CD14-positive monocyte (primary cell): Measurements from ENCODE around the gene PAIP2. TPM values are rescaled to one million over a fixed set of nuclear protein-coding genes. Genes with fewer than 3 reads are reported as not detected.

Source experiments
- DNase-seq, 3 donors: peaks; one replicate each; pipeline ENCODE4 v3.0.0-alpha.2; 2011 to 2022
- H2AFZ ChIP-seq: 2 replicates; pipeline ENCODE4 v1.6.0; 2012; ENCODE audit warnings: mild to moderate bottlenecking, low read depth, low read length, inconsistent platforms; ENCODE audit not compliant: insufficient read depth, poor library complexity, severe bottlenecking
- H3K27ac ChIP-seq, 2 donors: 1 replicate in 1 of 2; 2 replicates in 1 of 2; pipeline ENCODE4 v1.5.1; 2012 to 2013; ENCODE audit warnings: low read length in 2 of 2, control low read depth in 1 of 2, inconsistent platforms in 1 of 2, low read depth in 1 of 2, mild to moderate bottlenecking in 1 of 2
- H3K27me3 ChIP-seq, 2 donors: one replicate each; pipeline versions ENCODE4 v1.6.0 to v1.6.1; 2011 to 2013; ENCODE audit warnings: low read length in 2 of 2; ENCODE audit not compliant: control insufficient read depth in 2 of 2, insufficient read depth in 2 of 2
- H3K36me3 ChIP-seq, 2 donors: replicated peaks in 1 of 2; 1 replicate in 1 of 2; 2 replicates in 1 of 2; pipeline versions ENCODE4 v1.5.1 to v1.6.1; 2012 to 2013; ENCODE audit warnings: low read length in 2 of 2, control low read depth in 1 of 2, inconsistent platforms in 1 of 2, mild to moderate bottlenecking in 1 of 2; ENCODE audit not compliant: insufficient read depth in 2 of 2, control insufficient read depth in 1 of 2
- H3K4me1 ChIP-seq, 2 donors: 1 replicate in 1 of 2; 2 replicates in 1 of 2; pipeline versions ENCODE4 v1.5.1 to v1.6.1; 2012 to 2013; ENCODE audit warnings: low read length in 2 of 2, control low read depth in 1 of 2, inconsistent platforms in 1 of 2, mild to moderate bottlenecking in 1 of 2, moderate library complexity in 1 of 2; ENCODE audit not compliant: insufficient read depth in 2 of 2, control insufficient read depth in 1 of 2
- H3K4me2 ChIP-seq: replicated peaks from 2 replicates; pipeline ENCODE3; 2012; ENCODE audit warnings: low read length, moderate library complexity, mild to moderate bottlenecking; ENCODE audit not compliant: poor library complexity, severe bottlenecking; ENCODE audit errors: extremely low read depth
- H3K4me3 ChIP-seq, 3 experiments: fragments of 200-600 bp in 1 of 3; sonication (generic) in 1 of 3; replicated peaks in 1 of 3; 1 replicate in 2 of 3; 2 replicates in 1 of 3; pipeline ENCODE4 v1.5.1; 2011 to 2013; ENCODE audit warnings: low read length in 3 of 3, mild to moderate bottlenecking in 3 of 3, control low read depth in 2 of 3, low read depth in 2 of 3, inconsistent platforms in 1 of 3, moderate library complexity in 1 of 3
- H3K79me2 ChIP-seq: 2 replicates; pipeline ENCODE4 v1.6.0; 2012; ENCODE audit warnings: mild to moderate bottlenecking, control low read depth, inconsistent platforms, low read length, moderate library complexity; ENCODE audit not compliant: insufficient read depth
- H3K9ac ChIP-seq: 2 replicates; pipeline ENCODE4 v1.6.0; 2017; ENCODE audit warnings: low read length, mild to moderate bottlenecking; ENCODE audit not compliant: insufficient read depth, poor library complexity, severe bottlenecking
- H3K9me3 ChIP-seq, 2 donors: replicated peaks in 1 of 2; 1 replicate in 1 of 2; 2 replicates in 1 of 2; pipeline versions ENCODE4 v1.5.1 to v1.6.1; 2012 to 2013; ENCODE audit warnings: low read length in 2 of 2, control low read depth in 1 of 2; ENCODE audit not compliant: control insufficient read depth in 1 of 2, insufficient read depth in 1 of 2
- H4K20me1 ChIP-seq: 2 replicates; pipeline ENCODE4 v1.6.0; 2012; ENCODE audit warnings: mild to moderate bottlenecking, low read length, control low read depth, moderate library complexity; ENCODE audit not compliant: insufficient read depth
- H3K27ac Mint-ChIP-seq, 7 donors: one replicate each; pipeline ENCODE4 v1.8.0; 2020; ENCODE audit warnings: mild to moderate bottlenecking in 7 of 7, mixed read lengths in 7 of 7, moderate library complexity in 6 of 7, inconsistent platforms in 2 of 7
- H3K27me3 Mint-ChIP-seq, 3 donors: one replicate each; pipeline ENCODE4 v1.8.0; 2021 to 2022; ENCODE audit warnings: low read depth in 3 of 3, mild to moderate bottlenecking in 3 of 3, mixed read lengths in 3 of 3, moderate library complexity in 3 of 3, inconsistent platforms in 1 of 3
- H3K36me3 Mint-ChIP-seq, 2 donors: one replicate each; pipeline ENCODE4 v1.8.0; 2020; ENCODE audit warnings: mixed read lengths in 2 of 2, inconsistent platforms in 1 of 2, mild to moderate bottlenecking in 1 of 2
- H3K4me1 Mint-ChIP-seq: one replicate; pipeline ENCODE4 v1.8.0; 2020; ENCODE audit warnings: mild to moderate bottlenecking, mixed read lengths
- H3K4me3 Mint-ChIP-seq, 2 donors: one replicate each; pipeline ENCODE4 v1.8.0; 2020; ENCODE audit warnings: mild to moderate bottlenecking in 2 of 2, mixed read lengths in 2 of 2, moderate library complexity in 1 of 2
- H3K9me3 Mint-ChIP-seq, 7 donors: one replicate each; pipeline ENCODE4 v1.8.0; 2020 to 2022; ENCODE audit warnings: mixed read lengths in 7 of 7, mild to moderate bottlenecking in 6 of 7, moderate library complexity in 6 of 7, inconsistent platforms in 2 of 7
- CTCF ChIP-seq: fragments of 200-600 bp; IDR thresholded peaks from one replicate; pipeline ENCODE4 v1.8.0; 2022; ENCODE audit warnings: antibody characterized with exemption, mild to moderate bottlenecking
- WGBS: methylation state at CpG from one replicate; pipeline ENCODE4 v1.1.5; 2013; ENCODE audit warnings: missing lambda C conversion rate; ENCODE audit not compliant: insufficient coverage; 5-methylcytosine and 5-hydroxymethylcytosine counted together
- intact Hi-C, 2 donors: fragments of 100-400 bp; cut with micrococcal nuclease; formaldehyde crosslinking; loops; one replicate each; pipeline versions ENCODE4 v1.15.0 to v1.15.1; 2023
- polyA plus RNA-seq, 3 donors: library from polyadenylated mRNA; depleted of rRNA in 1 of 3; unstranded in 2 of 3; stranded (reverse) in 1 of 3; fragments of 300-500 nt in 2 of 3; fragments of >200 nt in 1 of 3; fragmentation: Illumina TruSeq in 2 of 3; gene quantifications; 1 replicate in 2 of 3; 2 replicates in 1 of 3; pipeline ENCODE4 v1.2.3, GENCODE V29; 2012 to 2021

The PAIP2 gene
- polyA plus RNA-seq, 3 donors: 68.3 to 325 (median 313) TPM

DNA sequence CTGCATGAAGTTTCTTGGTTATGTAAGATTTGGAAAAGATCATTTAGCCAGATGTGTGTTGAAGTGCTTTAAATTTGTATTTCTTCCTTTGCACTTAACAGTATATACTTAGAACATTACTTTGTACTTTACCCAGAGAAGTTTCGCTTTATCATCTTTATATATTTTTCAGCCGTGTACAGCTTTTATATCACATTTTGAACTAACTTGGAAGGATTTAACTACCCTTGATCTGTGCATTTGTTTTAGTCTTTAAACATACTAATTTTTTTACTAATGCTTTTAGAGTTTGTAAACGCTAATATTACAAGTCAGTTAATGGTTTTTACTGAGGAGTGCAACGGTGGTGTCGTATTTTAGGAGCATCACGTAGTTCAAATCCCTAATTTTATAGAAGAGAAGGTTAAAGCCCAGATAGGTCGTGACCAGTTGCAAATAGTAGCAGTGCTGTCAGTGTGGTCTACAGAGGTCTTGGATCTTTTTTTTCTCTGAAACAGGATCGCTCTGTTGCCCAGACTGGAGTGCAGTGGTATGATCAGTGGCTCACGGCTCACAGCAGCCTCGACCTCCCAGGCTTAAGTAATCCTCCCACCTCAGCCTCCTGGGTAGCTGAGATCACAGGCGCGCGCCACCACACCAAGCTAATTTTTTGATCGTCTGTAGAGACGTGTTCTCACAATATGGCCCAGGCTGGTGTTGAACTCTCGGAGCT, 46.2 kb upstream of the PAIP2 start:
- H3K27ac Mint-ChIP-seq: peak overlapping the region in 5 of 7 donors; percentile 84 to 99 (median 98)
- Histone ChIP-seq H3K9me3 (no peaks in the 10 kb centered on the region), H3K27me3 (no peaks in the 10 kb centered on the region), H4K20me1 (peaks cover 58% of the 10 kb centered on the region), H3K27ac (peak overlapping the region; percentile 28 to 91), H3K4me3 (peak overlapping the region; percentile 70 to 93 (median 91)), H3K36me3 (no peaks in the 10 kb centered on the region), H3K9ac (peak overlapping the region; percentile 99), H3K4me1 (peaks cover 18 to 32% of the 10 kb centered on the region in 2 donors), H3K4me2 (peak overlapping the region; percentile 90), H2AFZ (no peak overlapping the region), H3K79me2 (peaks cover 77% of the 10 kb centered on the region)
- peaks cover 0 to 2% of the 10 kb centered on the region in 2 donors for H3K36me3 Mint-ChIP-seq
- WGBS: 17% methylated on average over 4 of the region's 16 CpGs
- H3K27me3 Mint-ChIP-seq: no peaks in the 10 kb centered on the region
- intact Hi-C loops: loop anchor here in 1 of 2 donors (5.0 to 10.0 kb wide), 2 partner anchors 47 to 721 kb away; partner anchors contain the start of genes HSPA9 and PAIP2
- H3K4me1 Mint-ChIP-seq: peaks cover 50% of the 10 kb centered on the region
- H3K4me3 Mint-ChIP-seq: peak overlapping the region; percentile 95 to 96
- H3K9me3 Mint-ChIP-seq: peaks cover 0 to 2% (median 0%) of the 10 kb centered on the region in 7 donors
- DNase-seq: no peak
- TF ChIP-seq CTCF: no peak

GRCh38 chr5:139296198-139296597, 45.5 kb upstream of the PAIP2 start:
- Histone ChIP-seq H3K9me3 (no peaks in the 10 kb centered on the region), H3K36me3 (no peaks in the 10 kb centered on the region), H3K27ac (peak overlapping the region in 1 of 2 donors; percentile 2), H3K4me3 (no peak overlapping the region), H3K9ac (no peak overlapping the region), H3K27me3 (no peaks in the 10 kb centered on the region), H4K20me1 (peaks cover 65% of the 10 kb centered on the region), H2AFZ (no peak overlapping the region), H3K4me2 (peak overlapping the region; percentile 90), H3K4me1 (peaks cover 18 to 32% of the 10 kb centered on the region in 2 donors), H3K79me2 (peaks cover 83% of the 10 kb centered on the region)
- H3K4me3 Mint-ChIP-seq: no peak overlapping the region
- H3K9me3 Mint-ChIP-seq: peaks cover 0 to 2% (median 0%) of the 10 kb centered on the region in 7 donors
- no CpG with 5 or more reads among the region's 6 CpGs for WGBS
- DNase-seq: no peak
- no peak overlapping the region for H3K27ac Mint-ChIP-seq
- no peaks in the 10 kb centered on the region for H3K27me3 Mint-ChIP-seq
- TF ChIP-seq CTCF: no peak
- intact Hi-C loops: loop anchor here in 1 of 2 donors (5.0 to 10.0 kb wide), 2 partner anchors 46 to 721 kb away; partner anchors contain the start of genes HSPA9 and PAIP2
- H3K4me1 Mint-ChIP-seq: peaks cover 52% of the 10 kb centered on the region
- peaks cover 0 to 2% of the 10 kb centered on the region in 2 donors for H3K36me3 Mint-ChIP-seq
